ENCODE results near the gene CASK.

The CASK gene

DNA sequence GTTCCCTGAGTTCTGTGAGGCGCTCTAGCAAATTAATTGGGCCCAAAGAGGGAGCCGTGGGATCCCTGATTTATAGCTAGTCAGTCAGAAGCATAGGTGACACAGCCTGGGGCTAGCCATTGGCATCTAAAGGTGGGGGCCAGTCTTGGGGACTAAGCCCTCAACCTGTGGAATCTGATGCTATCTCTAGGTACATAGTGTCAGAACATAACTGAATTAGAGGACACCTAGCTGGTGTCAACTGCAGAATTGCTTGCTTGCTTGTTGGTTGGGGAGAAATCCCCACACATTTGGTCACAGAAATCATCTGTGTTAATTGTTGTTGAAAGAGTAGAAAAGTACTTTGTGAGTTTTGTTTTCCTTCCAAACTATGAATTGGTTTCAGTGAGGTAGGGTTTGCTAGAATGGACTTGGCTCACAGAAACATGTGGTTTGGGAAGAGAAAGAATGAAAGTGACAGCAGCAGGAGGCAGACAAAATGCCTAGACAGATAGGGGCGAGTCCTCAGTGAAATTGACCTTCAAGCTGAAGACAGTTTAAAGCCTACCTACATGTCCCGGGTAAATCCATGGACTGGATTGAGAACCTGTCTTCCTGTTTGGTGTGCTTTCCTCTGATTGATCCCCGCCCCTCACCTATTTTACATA, 212.2 kb downstream of the CASK start:
- H3K4me3 ChIP-seq (ENCODE audit: control insufficient read depth, low read depth, low read length), result no peak overlapping the region
- DNase-seq (ENCODE audit: low read depth), result no peak
- TF ChIP-seq, protein P1, sequence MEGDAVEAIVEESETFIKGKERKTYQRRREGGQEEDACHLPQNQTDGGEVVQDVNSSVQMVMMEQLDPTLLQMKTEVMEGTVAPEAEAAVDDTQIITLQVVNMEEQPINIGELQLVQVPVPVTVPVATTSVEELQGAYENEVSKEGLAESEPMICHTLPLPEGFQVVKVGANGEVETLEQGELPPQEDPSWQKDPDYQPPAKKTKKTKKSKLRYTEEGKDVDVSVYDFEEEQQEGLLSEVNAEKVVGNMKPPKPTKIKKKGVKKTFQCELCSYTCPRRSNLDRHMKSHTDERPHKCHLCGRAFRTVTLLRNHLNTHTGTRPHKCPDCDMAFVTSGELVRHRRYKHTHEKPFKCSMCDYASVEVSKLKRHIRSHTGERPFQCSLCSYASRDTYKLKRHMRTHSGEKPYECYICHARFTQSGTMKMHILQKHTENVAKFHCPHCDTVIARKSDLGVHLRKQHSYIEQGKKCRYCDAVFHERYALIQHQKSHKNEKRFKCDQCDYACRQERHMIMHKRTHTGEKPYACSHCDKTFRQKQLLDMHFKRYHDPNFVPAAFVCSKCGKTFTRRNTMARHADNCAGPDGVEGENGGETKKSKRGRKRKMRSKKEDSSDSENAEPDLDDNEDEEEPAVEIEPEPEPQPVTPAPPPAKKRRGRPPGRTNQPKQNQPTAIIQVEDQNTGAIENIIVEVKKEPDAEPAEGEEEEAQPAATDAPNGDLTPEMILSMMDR (conservative IDR thresholded peaks at IDR 0.05; ENCODE audit: control insufficient read depth, insufficient read depth, low read depth, low read length), result no peak

DNA sequence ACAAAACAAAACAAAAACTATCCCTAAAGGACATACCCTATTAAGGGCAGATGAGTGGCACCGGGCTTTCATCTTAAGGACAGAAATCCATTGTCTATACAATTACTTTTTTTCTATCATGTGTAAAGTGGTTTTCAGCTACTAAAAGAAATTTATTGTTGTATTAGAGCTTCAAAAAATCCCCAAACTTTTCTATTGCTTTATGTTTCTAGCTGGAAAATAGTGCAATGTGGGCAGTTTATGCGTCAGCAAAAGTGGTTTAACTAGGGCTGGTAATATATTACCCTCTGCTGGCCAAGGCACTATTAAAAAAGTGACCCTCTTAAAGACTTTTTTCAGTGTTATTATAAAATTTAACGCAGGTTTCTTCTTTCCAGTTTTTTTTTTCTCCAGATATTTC, 214.9 kb downstream of the CASK start:
- no peak overlapping the region for H3K4me3 ChIP-seq (ENCODE audit: control insufficient read depth, low read depth, low read length)
- TF ChIP-seq, protein P1 (conservative IDR thresholded peaks at IDR 0.05; ENCODE audit: control insufficient read depth, insufficient read depth, low read depth, low read length), result no peak
- DNase-seq (ENCODE audit: low read depth), result no peak

DNA sequence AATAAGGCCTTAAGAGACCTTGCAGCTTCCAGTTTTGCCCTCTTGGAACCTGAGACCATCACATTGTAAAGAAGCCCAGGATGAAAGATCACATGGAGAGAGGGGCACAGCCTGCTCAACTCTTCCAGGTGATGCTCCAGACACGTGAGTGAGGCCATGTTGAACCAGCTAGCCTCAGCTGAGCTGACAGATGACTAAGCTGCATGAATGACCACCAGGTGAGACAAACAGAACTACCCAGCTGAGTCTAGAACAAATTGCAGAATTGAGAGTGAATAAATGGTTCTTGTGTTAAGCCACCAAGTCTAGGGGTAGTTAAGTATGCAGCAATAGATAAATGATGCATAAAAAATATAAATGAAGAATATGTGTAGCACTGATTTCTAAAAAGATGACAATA, 216.1 kb downstream of the CASK start:
- TF ChIP-seq, protein P1 (conservative IDR thresholded peaks at IDR 0.05; ENCODE audit: control insufficient read depth, insufficient read depth, low read depth, low read length), result no peak
- H3K4me3 ChIP-seq (ENCODE audit: control insufficient read depth, low read depth, low read length), result no peak overlapping the region
- no peak for DNase-seq (ENCODE audit: low read depth)

DNA sequence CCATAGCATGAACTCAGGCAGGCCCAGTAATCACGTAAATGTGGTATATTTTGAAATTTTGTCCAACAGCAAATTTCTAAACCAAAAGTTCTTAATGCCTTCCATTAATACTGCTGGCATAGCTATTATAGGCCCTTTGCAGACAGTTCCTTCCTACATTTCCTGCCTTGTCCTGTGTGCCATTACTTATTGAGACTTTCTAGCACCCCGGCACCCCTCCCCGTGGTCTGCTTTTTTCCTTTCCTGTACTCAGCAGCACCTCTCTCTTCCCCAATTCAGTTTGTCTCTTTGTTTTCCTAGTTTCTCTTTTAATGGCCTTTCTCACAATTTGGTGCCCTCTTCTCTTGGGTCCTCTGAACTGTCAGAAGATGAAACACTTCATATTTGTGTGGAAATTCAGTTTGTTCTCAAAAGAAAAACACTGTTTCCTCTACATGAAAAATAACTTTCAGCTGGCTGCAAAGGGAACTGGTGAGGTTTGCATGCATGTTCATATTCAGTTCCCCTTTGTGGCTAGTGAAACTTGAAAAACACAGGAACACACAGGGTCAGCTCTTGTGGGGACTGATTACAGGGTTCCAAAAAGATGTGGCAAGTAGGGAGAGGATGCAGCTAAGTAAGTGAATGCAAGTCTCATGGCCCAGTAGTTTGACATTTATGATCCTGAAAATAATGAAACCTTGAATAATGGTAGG, 217.5 kb downstream of the CASK start:
- DNase-seq (ENCODE audit: low read depth), result no peak
- H3K4me3 ChIP-seq (ENCODE audit: control insufficient read depth, low read depth, low read length), result no peak overlapping the region
- TF ChIP-seq, protein P1 (conservative IDR thresholded peaks at IDR 0.05; ENCODE audit: control insufficient read depth, insufficient read depth, low read depth, low read length), result no peak

DNA sequence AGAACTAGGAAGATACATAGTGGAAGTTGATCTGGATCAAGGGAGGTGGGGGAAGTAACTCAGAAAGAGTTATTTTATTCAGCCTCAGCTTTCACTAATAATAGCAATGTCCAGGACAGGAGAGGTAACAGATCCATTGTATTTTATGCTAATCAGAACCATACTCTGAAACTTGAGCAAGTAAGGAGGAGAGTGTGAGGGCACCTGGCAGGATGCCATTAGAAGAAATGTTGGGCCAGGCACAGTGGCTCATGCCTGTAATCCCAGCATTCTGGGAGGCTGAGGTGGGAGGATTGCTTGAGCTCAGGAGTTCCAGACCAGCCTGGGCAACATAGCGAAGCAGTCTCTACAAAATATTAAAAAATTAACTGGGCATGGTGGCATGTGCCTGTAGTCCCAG, 218.3 kb downstream of the CASK start:
- DNase-seq (ENCODE audit: low read depth), result no peak
- no peak overlapping the region for H3K4me3 ChIP-seq (ENCODE audit: control insufficient read depth, low read depth, low read length)
- TF ChIP-seq, protein P1 (conservative IDR thresholded peaks at IDR 0.05; ENCODE audit: control insufficient read depth, insufficient read depth, low read depth, low read length), result no peak

DNA sequence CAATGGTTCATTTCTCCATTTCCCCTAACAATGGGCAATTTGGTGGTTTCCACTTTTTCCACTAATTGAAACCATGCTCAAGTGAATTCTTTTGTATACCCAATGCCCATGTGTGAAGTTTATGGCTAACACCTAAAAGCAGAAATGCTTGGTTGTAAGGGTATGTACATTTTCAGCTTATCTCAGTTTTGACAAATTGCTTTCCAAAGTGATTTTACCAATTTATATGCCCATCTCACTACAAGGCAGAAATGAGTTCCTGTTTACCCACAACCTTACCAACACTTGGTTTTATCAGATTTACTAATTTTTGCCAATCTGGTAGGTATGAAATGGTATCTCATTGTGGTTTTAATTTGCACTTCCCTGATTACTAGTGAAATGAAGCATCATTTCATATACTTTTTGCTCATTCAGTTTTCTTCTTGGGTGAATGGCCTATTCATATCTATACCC, 219.8 kb downstream of the CASK start:
- TF ChIP-seq, protein P1 (conservative IDR thresholded peaks at IDR 0.05; ENCODE audit: control insufficient read depth, insufficient read depth, low read depth, low read length), result no peak
- H3K4me3 ChIP-seq (ENCODE audit: control insufficient read depth, low read depth, low read length), result no peak overlapping the region
- DNase-seq (ENCODE audit: low read depth), result no peak

Measured in fibroblast of mammary gland (primary cell).